GM12864 (cell line): ENCODE measurements around the gene RSPO4.

Experiments
- DNase-seq: peaks from one replicate; pipeline ENCODE4 v3.0.0-alpha.2; 2011; ENCODE audit warnings: low read depth
- H3K4me3 ChIP-seq: 2 replicates; pipeline ENCODE4 v1.5.1; 2011; ENCODE audit warnings: mild to moderate bottlenecking, low read depth, low read length, control low read depth
- CTCF ChIP-seq: IDR thresholded peaks from 2 replicates; pipeline ENCODE4 v1.5.1; 2011; ENCODE audit warnings: low read depth, mild to moderate bottlenecking, moderate library complexity, low read length, control low read depth, inconsistent platforms; ENCODE audit errors: missing control alignments

Gene RSPO4

GRCh38 chr20:1019344-1019743, 17.2 kb upstream of the RSPO4 start:
- no peak overlapping the region for H3K4me3 ChIP-seq
- no peak for TF ChIP-seq CTCF
- no peak for DNase-seq

DNA sequence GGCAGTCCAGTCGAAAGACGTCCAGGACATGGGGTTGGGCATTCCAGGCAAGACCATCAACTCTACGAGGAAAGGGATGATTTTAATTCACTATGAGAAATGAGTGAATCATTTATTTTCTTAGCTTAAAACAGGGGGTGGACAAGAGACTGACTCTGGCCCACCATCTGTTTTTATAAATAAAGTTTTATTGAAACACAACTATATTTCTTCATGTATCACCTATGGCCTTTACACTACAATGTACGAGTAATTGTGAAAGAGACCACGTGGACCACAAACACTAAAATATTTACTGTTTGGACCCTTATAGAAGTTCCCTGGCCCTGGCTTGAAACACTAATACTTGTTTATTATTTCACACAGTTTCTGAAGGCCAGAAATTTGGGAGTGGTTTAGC, 15.6 kb upstream of the RSPO4 start:
- H3K4me3 ChIP-seq: no peak overlapping the region
- no peak for DNase-seq
- TF ChIP-seq CTCF: no peak

- TF ChIP-seq CTCF: no peak
- no peak for DNase-seq
- no peak overlapping the region for H3K4me3 ChIP-seq
Measured at GRCh38 chr20:1015181-1015580, 13.1 kb upstream of the RSPO4 start.

DNA sequence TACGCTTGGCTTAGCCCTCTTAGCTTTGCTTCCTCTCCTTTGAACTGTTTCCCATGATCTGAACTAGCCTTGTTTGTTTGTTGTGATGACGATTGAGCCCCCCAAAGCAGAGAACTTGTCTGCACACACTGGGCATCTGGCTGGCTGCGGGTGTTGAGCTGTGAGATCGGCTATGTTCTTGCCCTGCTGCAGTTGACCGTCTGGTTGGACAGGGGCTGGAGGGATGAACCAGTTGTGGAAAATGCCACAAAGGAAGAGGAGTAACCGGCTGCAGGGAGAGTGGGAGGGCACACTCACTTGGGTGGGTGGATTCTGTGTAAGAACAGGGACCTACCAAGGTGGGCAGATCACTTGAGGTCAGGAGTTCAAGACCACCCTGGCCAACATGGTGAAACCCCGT, 12.4 kb upstream of the RSPO4 start:
- DNase-seq: no peak
- no peak overlapping the region for H3K4me3 ChIP-seq
- TF ChIP-seq CTCF: no peak

GRCh38 chr20:1013566-1014340, 11.6 kb upstream of the RSPO4 start:
- TF ChIP-seq CTCF: no peak
- DNase-seq: no peak
- H3K4me3 ChIP-seq: no peak overlapping the region

- H3K4me3 ChIP-seq: no peak overlapping the region
- TF ChIP-seq CTCF: no peak
- DNase-seq: no peak
Measured at GRCh38 chr20:1012359-1013168, 10.5 kb upstream of the RSPO4 start.
